Trophoblast cell (in vitro differentiated cells and primary cell): ENCODE data around the gene SLC35F3.
A peak's percentile ranks its signal among the peaks of the same experiment; 100 is the strongest.

Experiments
- DNase-seq, 2 donors: peaks; one replicate each; pipeline ENCODE4 v3.0.0-alpha.2; 2016
- H2AFZ ChIP-seq: 2 replicates; pipeline ENCODE4 v1.6.1; 2013; ENCODE audit warnings: low read length, moderate library complexity, mild to moderate bottlenecking; ENCODE audit not compliant: insufficient read depth, poor library complexity
- H2AK5ac ChIP-seq: 2 replicates; pipeline ENCODE4 v1.6.1; 2013; ENCODE audit warnings: mild to moderate bottlenecking, low read length
- H2BK120ac ChIP-seq: 2 replicates; pipeline ENCODE4 v1.6.1; 2013; ENCODE audit warnings: low read length, mild to moderate bottlenecking, moderate library complexity; ENCODE audit not compliant: insufficient read depth, poor library complexity
- H2BK12ac ChIP-seq: 2 replicates; pipeline ENCODE4 v1.6.1; 2013; ENCODE audit warnings: mild to moderate bottlenecking, low read length, moderate library complexity
- H2BK5ac ChIP-seq: 2 replicates; pipeline ENCODE4 v1.6.1; 2013; ENCODE audit warnings: low read length, low read depth, moderate library complexity, mild to moderate bottlenecking; ENCODE audit not compliant: poor library complexity
- H3K14ac ChIP-seq: 2 replicates; pipeline ENCODE4 v1.6.1; 2013; ENCODE audit warnings: mild to moderate bottlenecking, low read length
- H3K18ac ChIP-seq: 2 replicates; pipeline ENCODE4 v1.6.1; 2013; ENCODE audit warnings: mild to moderate bottlenecking, low read length
- H3K23ac ChIP-seq: 2 replicates; pipeline ENCODE4 v1.6.1; 2013; ENCODE audit warnings: low read length
- H3K27ac ChIP-seq: 2 replicates; pipeline ENCODE4 v1.5.1; 2013; ENCODE audit warnings: low read depth, mild to moderate bottlenecking, inconsistent platforms, low read length, moderate library complexity
- H3K27me3 ChIP-seq: 2 replicates; pipeline ENCODE4 v1.6.1; 2013; ENCODE audit warnings: inconsistent platforms, mild to moderate bottlenecking, low read length, moderate library complexity; ENCODE audit not compliant: insufficient read depth
- H3K36me3 ChIP-seq, 2 experiments: 1 replicate in 1 of 2; 2 replicates in 1 of 2; pipeline ENCODE4 v1.6.1; 2013; ENCODE audit warnings: low read length in 2 of 2, mild to moderate bottlenecking in 2 of 2, moderate library complexity in 1 of 2; ENCODE audit not compliant: insufficient read depth in 2 of 2, control insufficient read depth in 1 of 2
- H3K4ac ChIP-seq: 2 replicates; pipeline ENCODE4 v1.6.1; 2013; ENCODE audit warnings: low read depth, mild to moderate bottlenecking, low read length, moderate library complexity
- H3K4me1 ChIP-seq, 2 experiments: 1 replicate in 1 of 2; 2 replicates in 1 of 2; pipeline ENCODE4 v1.6.1; 2013; ENCODE audit warnings: low read length in 2 of 2, mild to moderate bottlenecking in 2 of 2, moderate library complexity in 1 of 2; ENCODE audit not compliant: insufficient read depth in 2 of 2, control insufficient read depth in 1 of 2
- H3K4me2 ChIP-seq: 2 replicates; pipeline ENCODE4 v1.6.1; 2013; ENCODE audit warnings: inconsistent platforms, mild to moderate bottlenecking, low read length, moderate library complexity
- H3K4me3 ChIP-seq: 2 replicates; pipeline ENCODE4 v1.5.1; 2013; ENCODE audit warnings: mild to moderate bottlenecking, low read depth, low read length, inconsistent platforms
- H3K79me1 ChIP-seq: one replicate; pipeline ENCODE4 v1.6.1; 2013; ENCODE audit warnings: low read length
- H3K79me2 ChIP-seq: 2 replicates; pipeline ENCODE4 v1.6.1; 2013; ENCODE audit warnings: low read length, mild to moderate bottlenecking; ENCODE audit not compliant: control insufficient read depth, insufficient read depth, poor library complexity
- H3K9ac ChIP-seq: 2 replicates; pipeline ENCODE4 v1.6.1; 2013; ENCODE audit warnings: mild to moderate bottlenecking, low read length
- H3K9me3 ChIP-seq: 2 replicates; pipeline ENCODE4 v1.6.1; 2013; ENCODE audit warnings: low read depth, mild to moderate bottlenecking, control low read depth, inconsistent platforms, low read length; ENCODE audit not compliant: insufficient read depth
- H4K12ac ChIP-seq: 2 replicates; pipeline ENCODE4 v1.6.1; 2013; ENCODE audit warnings: low read depth, mild to moderate bottlenecking, low read length, moderate library complexity
- H4K8ac ChIP-seq: 2 replicates; pipeline ENCODE4 v1.6.1; 2013; ENCODE audit warnings: low read depth, mild to moderate bottlenecking, low read length, moderate library complexity
- H4K91ac ChIP-seq: one replicate; pipeline ENCODE4 v1.6.1; 2013; ENCODE audit warnings: low read depth, mild to moderate bottlenecking, low read length, moderate library complexity
- WGBS: extraction: QIAGEN DNeasy Blood & Tissue Kit; methylation state at CpG from one replicate; pipeline ENCODE4 v1.1.7; 2013; ENCODE audit warnings: missing lambda C conversion rate; ENCODE audit not compliant: insufficient read length, insufficient coverage; ENCODE audit errors: extremely low coverage; 5-methylcytosine and 5-hydroxymethylcytosine counted together

The SLC35F3 gene

GRCh38 chr1:234134878-234135277, 230.4 kb downstream of the SLC35F3 start:
- Histone ChIP-seq H3K27me3 (no peaks in the 10 kb centered on the region), H3K4me2 (no peak overlapping the region), H3K18ac (no peak overlapping the region), H3K79me1 (no peaks in the 10 kb centered on the region), H3K14ac (no peak overlapping the region), H2BK12ac (no peak overlapping the region), H2AK5ac (no peak overlapping the region), H4K91ac (no peak overlapping the region), H3K4ac (no peak overlapping the region), H3K36me3 (no peaks in the 10 kb centered on the region), H3K4me1 (no peaks in the 10 kb centered on the region), H3K23ac (no peak overlapping the region), H4K8ac (no peak overlapping the region), H2BK5ac (no peak overlapping the region), H3K27ac (no peak overlapping the region), H3K9me3 (no peaks in the 10 kb centered on the region), H3K9ac (no peak overlapping the region), H3K4me3 (no peak overlapping the region), H2AFZ (no peak overlapping the region), H2BK120ac (no peak overlapping the region), H3K79me2 (no peaks in the 10 kb centered on the region), H4K12ac (no peak overlapping the region)
- no peak for DNase-seq
- WGBS, result no CpG with 5 or more reads among the region's 5 CpGs

GRCh38 chr1:234135501-234135900, 231.0 kb downstream of the SLC35F3 start:
- Histone ChIP-seq H3K4me2 (no peak overlapping the region), H2BK120ac (no peak overlapping the region), H3K4ac (no peak overlapping the region), H3K4me3 (no peak overlapping the region), H3K79me2 (no peaks in the 10 kb centered on the region), H3K18ac (no peak overlapping the region), H2BK12ac (no peak overlapping the region), H4K8ac (no peak overlapping the region), H2AFZ (no peak overlapping the region), H3K36me3 (no peaks in the 10 kb centered on the region), H3K23ac (no peak overlapping the region), H3K27me3 (no peaks in the 10 kb centered on the region), H3K27ac (no peak overlapping the region), H2BK5ac (no peak overlapping the region), H3K14ac (no peak overlapping the region), H2AK5ac (no peak overlapping the region), H3K79me1 (no peaks in the 10 kb centered on the region), H3K9ac (no peak overlapping the region), H4K12ac (no peak overlapping the region), H4K91ac (no peak overlapping the region), H3K4me1 (no peaks in the 10 kb centered on the region), H3K9me3 (no peaks in the 10 kb centered on the region)
- no peak for DNase-seq
- no CpG with 5 or more reads among the region's 4 CpGs for WGBS

GRCh38 chr1:234136073-234136472, 231.6 kb downstream of the SLC35F3 start:
- Histone ChIP-seq H3K4me2 (no peak overlapping the region), H4K8ac (no peak overlapping the region), H3K27me3 (no peaks in the 10 kb centered on the region), H3K79me2 (no peaks in the 10 kb centered on the region), H3K79me1 (no peaks in the 10 kb centered on the region), H3K36me3 (no peaks in the 10 kb centered on the region), H2AK5ac (no peak overlapping the region), H2BK5ac (no peak overlapping the region), H3K27ac (no peak overlapping the region), H2BK120ac (no peak overlapping the region), H3K4me1 (no peaks in the 10 kb centered on the region), H3K9me3 (no peaks in the 10 kb centered on the region), H4K12ac (no peak overlapping the region), H3K23ac (no peak overlapping the region), H4K91ac (no peak overlapping the region), H3K4me3 (no peak overlapping the region), H2BK12ac (no peak overlapping the region), H3K9ac (no peak overlapping the region), H3K14ac (no peak overlapping the region), H2AFZ (no peak overlapping the region), H3K4ac (no peak overlapping the region), H3K18ac (no peak overlapping the region)
- DNase-seq, result no peak

GRCh38 chr1:234139966-234140365, 235.5 kb downstream of the SLC35F3 start:
- Histone ChIP-seq H2BK12ac (no peak overlapping the region), H4K91ac (no peak overlapping the region), H3K23ac (no peak overlapping the region), H3K4me1 (no peaks in the 10 kb centered on the region), H3K9me3 (no peaks in the 10 kb centered on the region), H3K4me2 (no peak overlapping the region), H3K79me2 (no peaks in the 10 kb centered on the region), H3K14ac (no peak overlapping the region), H2AFZ (no peak overlapping the region), H3K9ac (no peak overlapping the region), H3K36me3 (no peaks in the 10 kb centered on the region), H4K8ac (no peak overlapping the region), H2AK5ac (no peak overlapping the region), H4K12ac (no peak overlapping the region), H2BK5ac (no peak overlapping the region), H3K4ac (no peak overlapping the region), H3K18ac (no peak overlapping the region), H3K79me1 (no peaks in the 10 kb centered on the region), H3K27ac (no peak overlapping the region), H2BK120ac (no peak overlapping the region), H3K27me3 (no peaks in the 10 kb centered on the region), H3K4me3 (no peak overlapping the region)
- DNase-seq, result peak; percentile 63 to 94
- WGBS, result no CpG with 5 or more reads among the region's 6 CpGs
